Thyroid gland (tissue), 4 donors: ENCODE measurements around the gene C1orf159. TPM values are rescaled to one million over a fixed set of nuclear protein-coding genes. Genes with fewer than 3 reads are reported as not detected.

Experiments used
- DNase-seq, 2 donors: peaks; one replicate each; pipeline ENCODE4 v3.0.0-alpha.2; 2019
- H3K27ac ChIP-seq, 3 donors: fragments of 200-600 bp; sonication (generic); 1 replicate in 2 of 3; 2 replicates in 1 of 3; pipeline ENCODE4 v1.5.1; 2016 to 2019; ENCODE audit warnings: mild to moderate bottlenecking in 1 of 3, moderate library complexity in 1 of 3
- H3K27me3 ChIP-seq: fragments of 200-600 bp; sonication (generic); one replicate; pipeline ENCODE4 v1.5.1; 2019
- H3K36me3 ChIP-seq, 2 donors: fragments of 200-600 bp; sonication (generic); one replicate each; pipeline ENCODE4 v1.5.1; 2016 to 2019
- H3K4me1 ChIP-seq, 2 donors: fragments of 200-600 bp; sonication (generic); one replicate each; pipeline ENCODE4 v1.5.1; 2017 to 2019
- H3K4me3 ChIP-seq, 3 donors: fragments of 200-600 bp; sonication (generic); replicated peaks in 1 of 3; 1 replicate in 2 of 3; 2 replicates in 1 of 3; pipeline ENCODE4 v1.5.1; 2016; ENCODE audit warnings: mild to moderate bottlenecking in 1 of 3
- H3K9me3 ChIP-seq: fragments of 200-600 bp; sonication (generic); one replicate; pipeline ENCODE4 v1.5.1; 2017
- CTCF ChIP-seq, 6 experiments: fragments of 200-600 bp in 3 of 6; fragments of 450-650 bp in 3 of 6; sonication (generic) in 3 of 6; IDR thresholded peaks; one replicate each; pipeline ENCODE4 v1.5.1; 2016 to 2019; ENCODE audit warnings: antibody characterized with exemption in 6 of 6, mild to moderate bottlenecking in 2 of 6, inconsistent platforms in 1 of 6, moderate library complexity in 1 of 6
- POLR2A ChIP-seq, 2 donors: fragments of 450-650 bp; IDR thresholded peaks; one replicate each; pipeline ENCODE4 v1.6.1; 2017; ENCODE audit warnings: antibody characterized with exemption in 2 of 2, mild to moderate bottlenecking in 2 of 2, moderate library complexity in 1 of 2
- WGBS, 2 donors: methylation state at CpG; one replicate each; pipeline ENCODE4 v1.1.5; 2017; 5-methylcytosine and 5-hydroxymethylcytosine counted together
- intact Hi-C: fragments of 100-400 bp; cut with DNase I; formaldehyde crosslinking; loops from one replicate; pipeline ENCODE4 v1.15.1; 2023
- total RNA-seq, 4 donors: library from RNA; depleted of rRNA; stranded (reverse); fragments of >200 nt; gene quantifications; one replicate each; pipeline ENCODE4 v1.2.3, GENCODE V29; 2016

The C1orf159 gene
- total RNA-seq, 4 donors from 2014 or later: 10.3 to 27.6 (median 19.6) TPM

DNA sequence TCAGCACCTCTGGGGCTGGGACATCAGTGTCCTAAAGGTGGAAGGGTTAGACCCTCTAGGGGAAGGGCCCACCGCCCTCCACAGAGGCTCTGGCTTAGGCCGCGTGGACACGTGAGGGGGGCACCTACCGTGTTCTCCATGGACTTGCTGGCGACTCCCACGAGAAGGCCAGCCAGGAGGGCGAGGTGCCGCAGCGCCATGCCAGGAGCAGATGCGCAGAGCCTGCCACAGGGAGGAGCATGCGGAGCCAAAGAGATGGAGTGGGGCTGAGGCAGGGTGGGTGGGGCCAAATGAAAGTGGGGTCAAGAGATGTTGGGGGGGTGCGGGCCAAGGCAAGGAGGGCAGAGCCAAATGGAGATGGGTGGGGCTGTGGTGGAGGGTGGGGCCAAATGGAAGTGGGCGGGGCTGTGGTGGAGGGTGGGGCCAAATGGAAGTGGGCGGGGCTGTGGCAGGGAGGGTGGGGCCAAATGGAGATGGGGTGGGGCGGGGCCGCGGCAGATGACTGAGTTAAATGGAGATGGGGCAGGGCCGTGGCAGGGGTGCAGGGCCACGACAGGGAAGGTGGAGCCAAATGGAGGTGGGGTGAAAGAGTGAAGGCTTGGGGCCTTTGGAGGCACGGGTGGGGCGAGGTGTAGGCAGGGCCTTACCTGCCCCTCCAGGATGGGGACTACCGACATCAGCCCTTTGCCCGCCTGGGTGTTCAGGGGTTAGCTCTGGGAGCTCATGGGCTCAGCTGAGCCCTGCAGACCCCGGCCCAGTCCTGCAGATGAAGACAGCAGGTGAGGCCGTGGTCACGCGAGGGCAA lies 24.3 kb downstream of the C1orf159 start:
- Histone ChIP-seq H3K27me3 (no peaks in the 10 kb centered on the region), H3K4me3 (no peak overlapping the region), H3K4me1 (no peaks in the 10 kb centered on the region), H3K9me3 (no peaks in the 10 kb centered on the region), H3K27ac (no peak overlapping the region), H3K36me3 (no peaks in the 10 kb centered on the region)
- TF ChIP-seq CTCF (IDR thresholded peaks at IDR 0.05): no peak
- TF ChIP-seq POLR2A (IDR thresholded peaks at IDR 0.05): no peak
- WGBS, 2 donors: 96% methylated on average over 23 to 25 of the region's 28 CpGs
- intact Hi-C loops: no loop called here
- no peak for DNase-seq

DNA sequence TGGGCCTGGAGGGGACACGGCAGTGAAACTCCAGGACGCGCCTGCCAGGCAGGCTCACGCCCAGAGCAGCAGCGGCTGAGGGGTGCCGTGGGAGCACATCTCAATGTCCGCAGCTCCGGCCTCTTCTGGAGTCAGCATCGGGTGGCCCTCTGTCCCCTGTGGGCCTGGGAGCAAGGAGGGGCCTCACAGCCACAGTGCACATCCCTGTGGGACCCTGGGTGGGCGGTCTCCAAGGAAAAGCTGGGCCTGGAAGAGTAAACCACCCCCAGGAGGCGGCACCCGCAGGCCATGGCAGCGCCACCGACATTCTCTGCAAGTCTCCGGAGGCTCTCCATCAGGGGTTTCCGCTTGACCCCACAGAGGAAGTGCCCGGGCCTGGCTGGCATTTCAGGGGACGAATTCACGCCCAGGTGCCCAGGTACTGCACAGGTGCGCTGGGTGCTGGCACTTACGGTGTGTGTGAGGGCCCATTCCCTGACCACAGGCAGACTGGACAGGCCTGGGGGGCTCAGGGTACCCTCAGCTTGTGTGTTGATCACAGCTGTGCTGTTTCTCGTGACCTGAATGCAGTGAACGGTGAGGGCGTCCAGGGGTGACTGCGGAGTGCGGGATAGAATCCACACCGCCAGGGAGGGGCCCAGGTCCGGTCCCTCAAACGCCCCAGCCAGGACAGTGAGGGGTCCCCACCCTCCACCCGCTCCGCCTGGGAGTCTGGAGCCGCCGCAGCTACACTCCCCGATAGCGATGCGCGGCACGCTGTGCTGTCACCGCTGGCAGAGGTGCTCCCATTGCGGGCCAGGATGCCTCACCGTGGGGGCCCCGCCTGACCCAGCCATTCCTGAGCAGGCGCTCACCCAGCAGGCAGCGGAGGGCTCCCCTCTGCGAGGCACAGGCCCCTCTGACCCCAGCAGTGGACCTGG lies 25.2 kb downstream of the C1orf159 start:
- intact Hi-C loops: no loop called here
- no peak for DNase-seq
- TF ChIP-seq CTCF (IDR thresholded peaks at IDR 0.05) (no peak), POLR2A (IDR thresholded peaks at IDR 0.05) (no peak)
- H3K4me3 ChIP-seq: no peak overlapping the region
- no peaks in the 10 kb centered on the region for H3K4me1 ChIP-seq
- 90 to 96% methylated on average over 10 to 31 of the region's 45 CpGs for WGBS, 2 donors
- no peaks in the 10 kb centered on the region for H3K27me3 ChIP-seq
- no peaks in the 10 kb centered on the region for H3K36me3 ChIP-seq
- no peak overlapping the region for H3K27ac ChIP-seq
- H3K9me3 ChIP-seq: no peaks in the 10 kb centered on the region

DNA sequence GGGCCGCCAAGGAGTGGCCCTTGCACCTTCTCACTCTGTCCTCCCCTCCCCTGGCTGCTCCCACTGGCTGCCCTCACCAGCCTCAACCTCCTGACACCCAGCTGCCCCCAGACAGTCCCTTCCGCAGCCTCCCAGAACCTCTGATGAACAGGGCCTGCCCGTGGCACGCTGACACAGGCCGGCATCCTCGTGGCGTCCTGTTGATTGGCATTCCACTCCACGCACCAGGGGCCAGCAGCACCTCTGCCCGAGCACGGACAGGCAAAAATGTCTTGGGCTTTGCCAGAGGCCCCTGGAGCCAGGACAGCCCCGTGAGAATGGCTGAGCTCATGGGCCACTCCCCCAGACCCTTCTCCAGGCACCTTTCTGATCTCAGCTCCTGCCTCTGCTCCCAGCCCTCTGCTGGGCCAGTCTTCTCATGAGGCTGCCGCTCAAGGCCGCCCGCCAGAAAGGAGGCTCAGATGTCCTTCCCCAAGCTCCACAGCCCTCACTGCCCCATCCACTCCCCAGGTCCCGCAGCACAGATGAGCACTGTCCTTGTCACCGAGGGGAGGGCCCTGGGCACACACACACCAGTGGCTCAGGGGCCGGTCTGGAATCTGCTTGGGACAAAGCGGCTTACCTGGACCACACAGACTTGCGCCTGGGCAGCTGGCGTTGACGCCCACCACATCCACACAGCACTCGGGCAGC lies 26.0 kb downstream of the C1orf159 start:
- H3K4me3 ChIP-seq: no peak overlapping the region
- TF ChIP-seq CTCF (IDR thresholded peaks at IDR 0.05) (no peak), POLR2A (IDR thresholded peaks at IDR 0.05) (no peak)
- no peak overlapping the region for H3K27ac ChIP-seq
- DNase-seq: no peak
- H3K4me1 ChIP-seq: no peaks in the 10 kb centered on the region
- H3K9me3 ChIP-seq: no peaks in the 10 kb centered on the region
- intact Hi-C loops: no loop called here
- H3K27me3 ChIP-seq: no peaks in the 10 kb centered on the region
- 93 to 94% methylated on average over 8 to 22 of the region's 22 CpGs for WGBS, 2 donors
- H3K36me3 ChIP-seq: no peaks in the 10 kb centered on the region

DNA sequence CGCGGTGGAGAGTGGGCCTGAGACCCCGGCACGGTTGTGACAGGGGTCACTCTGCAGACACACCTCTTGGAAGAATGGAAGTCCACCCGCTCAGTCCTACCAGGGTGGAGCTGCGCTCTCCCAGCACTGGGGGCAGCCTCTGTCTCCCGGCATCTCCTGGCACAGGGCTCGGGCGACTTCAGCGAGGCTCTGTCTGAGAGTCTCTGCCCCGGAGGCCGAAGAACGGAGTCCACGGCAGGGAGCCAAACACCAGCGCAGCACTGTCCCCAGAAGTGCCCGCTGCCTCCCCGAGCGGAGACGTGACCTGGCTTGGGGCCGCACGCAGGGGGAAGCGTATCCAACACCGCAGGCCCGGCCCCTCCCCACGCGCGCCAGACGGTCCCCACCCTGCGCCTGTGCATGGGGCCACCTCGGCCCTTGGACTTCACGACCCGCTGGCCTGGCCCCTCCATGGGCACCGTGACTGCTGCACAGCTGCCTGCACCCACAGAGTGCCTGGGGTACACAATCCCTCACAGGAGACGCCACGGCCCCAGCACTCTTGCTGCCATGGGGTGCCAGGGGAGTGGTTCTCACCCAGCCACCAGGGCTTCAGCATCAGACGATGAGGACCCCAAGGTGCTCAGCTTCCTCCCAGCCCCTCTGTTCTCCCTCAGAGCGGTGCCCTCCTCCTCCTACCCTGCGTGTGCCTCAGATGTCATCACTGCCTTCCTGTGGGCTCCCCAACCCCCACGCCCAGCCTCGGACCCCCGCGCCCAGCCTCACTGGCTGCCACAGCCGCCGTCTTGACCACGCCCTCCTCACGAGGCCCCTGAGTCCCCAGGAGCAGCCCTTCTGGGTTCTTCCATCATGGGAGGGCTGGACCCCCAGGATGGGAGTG lies 26.8 kb downstream of the C1orf159 start:
- Histone ChIP-seq H3K27ac (no peak overlapping the region), H3K4me3 (no peak overlapping the region), H3K4me1 (no peaks in the 10 kb centered on the region), H3K36me3 (no peaks in the 10 kb centered on the region), H3K27me3 (no peaks in the 10 kb centered on the region), H3K9me3 (no peaks in the 10 kb centered on the region)
- intact Hi-C loops: no loop called here
- WGBS, 2 donors: 91 to 94% methylated on average over 20 to 25 of the region's 46 CpGs
- TF ChIP-seq CTCF (IDR thresholded peaks at IDR 0.05) (no peak), POLR2A (IDR thresholded peaks at IDR 0.05) (no peak)
- no peak for DNase-seq
